Fibroblast of lung (primary cell): ENCODE data around the gene CADM2.

ENCODE experiments used
- EZH2 ChIP-seq: IDR thresholded peaks from 2 replicates; pipeline ENCODE4 v1.5.1; 2012; ENCODE audit warnings: low read length, control low read depth, mild to moderate bottlenecking; ENCODE audit errors: missing control alignments
- TF ChIP-seq, protein P1 (sequence below), 2 donors: IDR thresholded peaks in 1 of 2; conservative IDR thresholded peaks in 1 of 2; 1 replicate in 1 of 2; 2 replicates in 1 of 2; pipeline ENCODE4 v1.5.1; 2011 to 2012; ENCODE audit warnings: low read length in 2 of 2, control low read depth in 1 of 2, inconsistent platforms in 1 of 2, low read depth in 1 of 2, mild to moderate bottlenecking in 1 of 2

DNA sequence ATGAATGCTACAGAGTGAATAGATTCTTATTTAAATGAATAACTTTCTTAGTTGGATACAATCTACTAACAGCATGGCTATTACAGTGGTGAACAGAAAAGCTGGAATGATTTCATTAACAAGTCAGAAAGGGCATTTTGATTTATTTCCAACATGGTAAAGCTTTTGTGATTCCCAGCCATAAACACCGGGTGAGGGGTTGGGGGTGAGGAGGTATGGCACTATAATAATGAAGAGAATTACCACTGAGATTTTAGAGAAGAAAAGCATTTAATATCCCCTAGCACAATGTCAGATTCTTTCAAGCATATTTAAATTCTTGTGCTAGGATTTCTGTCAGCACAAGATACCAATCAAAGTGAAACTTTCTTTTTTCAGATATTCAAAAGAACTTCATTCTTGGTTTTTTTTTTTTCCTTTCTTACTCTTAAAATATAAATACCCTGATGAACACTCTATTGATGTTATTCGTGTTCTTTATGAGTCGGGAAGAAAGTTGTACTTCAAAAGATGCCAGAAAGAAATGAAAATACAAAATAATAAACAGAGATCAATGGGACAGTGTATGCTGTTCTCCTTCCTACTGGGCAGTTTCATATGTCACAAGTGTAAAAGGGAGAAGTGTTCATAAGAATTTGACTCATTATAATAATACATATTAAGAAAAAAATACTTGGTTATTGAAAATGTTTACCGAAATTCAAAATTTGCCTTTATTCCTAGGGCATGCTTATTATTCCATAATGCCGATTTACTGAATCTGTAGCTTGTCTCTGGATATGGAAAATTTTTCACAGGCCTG is 522.8 kb downstream of the CADM2 start:
- TF ChIP-seq, protein P1, sequence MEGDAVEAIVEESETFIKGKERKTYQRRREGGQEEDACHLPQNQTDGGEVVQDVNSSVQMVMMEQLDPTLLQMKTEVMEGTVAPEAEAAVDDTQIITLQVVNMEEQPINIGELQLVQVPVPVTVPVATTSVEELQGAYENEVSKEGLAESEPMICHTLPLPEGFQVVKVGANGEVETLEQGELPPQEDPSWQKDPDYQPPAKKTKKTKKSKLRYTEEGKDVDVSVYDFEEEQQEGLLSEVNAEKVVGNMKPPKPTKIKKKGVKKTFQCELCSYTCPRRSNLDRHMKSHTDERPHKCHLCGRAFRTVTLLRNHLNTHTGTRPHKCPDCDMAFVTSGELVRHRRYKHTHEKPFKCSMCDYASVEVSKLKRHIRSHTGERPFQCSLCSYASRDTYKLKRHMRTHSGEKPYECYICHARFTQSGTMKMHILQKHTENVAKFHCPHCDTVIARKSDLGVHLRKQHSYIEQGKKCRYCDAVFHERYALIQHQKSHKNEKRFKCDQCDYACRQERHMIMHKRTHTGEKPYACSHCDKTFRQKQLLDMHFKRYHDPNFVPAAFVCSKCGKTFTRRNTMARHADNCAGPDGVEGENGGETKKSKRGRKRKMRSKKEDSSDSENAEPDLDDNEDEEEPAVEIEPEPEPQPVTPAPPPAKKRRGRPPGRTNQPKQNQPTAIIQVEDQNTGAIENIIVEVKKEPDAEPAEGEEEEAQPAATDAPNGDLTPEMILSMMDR (conservative IDR thresholded peaks at IDR 0.05 in 1 of 2, IDR thresholded peaks at IDR 0.05 in 1 of 2; ENCODE audit: low read depth in 1 of 2, low read length in 2 of 2): no peak
- TF ChIP-seq EZH2: no peak
